Measurements from ENCODE around the gene SH2D5. TPM values are rescaled to one million over a fixed set of nuclear protein-coding genes. Genes with fewer than 3 reads are reported as not detected.

SH2D5 gene
- total RNA-seq, 1 donor from 2014 or later: not detected

GRCh38 chr1:20725189-20726117, 7.0 kb downstream of the SH2D5 start:
- H3K9me3 ChIP-seq: no peaks in the 10 kb centered on the region
- no peaks in the 10 kb centered on the region for H3K36me3 ChIP-seq
- no peaks in the 10 kb centered on the region for H3K4me1 ChIP-seq
- peak in 1 of 2 donors; percentile 82 for DNase-seq (ENCODE audit: extremely low spot score in 2 of 2)
- no peak overlapping the region for H3K4me3 ChIP-seq
- intact Hi-C loops (cut with DNase I): no loop called here
- H3K27ac ChIP-seq: no peak overlapping the region
- TF ChIP-seq POLR2A (IDR thresholded peaks at IDR 0.05): no peak
- no peak for TF ChIP-seq POLR2AphosphoS5 (IDR thresholded peaks at IDR 0.05; ENCODE audit: insufficient read depth in 1 of 2, low read depth in 1 of 2)
- no peak for TF ChIP-seq CTCF (IDR thresholded peaks at IDR 0.05)
- H3K27me3 ChIP-seq: no peaks in the 10 kb centered on the region

GRCh38 chr1:20724364-20725188, 7.9 kb downstream of the SH2D5 start:
- H3K4me3 ChIP-seq: no peak overlapping the region
- no peaks in the 10 kb centered on the region for H3K27me3 ChIP-seq
- DNase-seq (ENCODE audit: extremely low spot score in 2 of 2): peak in 1 of 2 donors; percentile 44
- TF ChIP-seq POLR2AphosphoS5 (IDR thresholded peaks at IDR 0.05; ENCODE audit: insufficient read depth in 1 of 2, low read depth in 1 of 2): no peak
- TF ChIP-seq POLR2A (IDR thresholded peaks at IDR 0.05): no peak
- no peak for TF ChIP-seq CTCF (IDR thresholded peaks at IDR 0.05)
- intact Hi-C loops (cut with DNase I): no loop called here
- no peaks in the 10 kb centered on the region for H3K4me1 ChIP-seq
- no peaks in the 10 kb centered on the region for H3K9me3 ChIP-seq
- no peak overlapping the region for H3K27ac ChIP-seq
- no peaks in the 10 kb centered on the region for H3K36me3 ChIP-seq

GRCh38 chr1:20723537-20724363, 8.8 kb downstream of the SH2D5 start:
- TF ChIP-seq CTCF (IDR thresholded peaks at IDR 0.05): no peak
- TF ChIP-seq POLR2AphosphoS5 (IDR thresholded peaks at IDR 0.05; ENCODE audit: insufficient read depth in 1 of 2, low read depth in 1 of 2): no peak
- Histone ChIP-seq H3K27me3 (no peaks in the 10 kb centered on the region), H3K4me1 (no peaks in the 10 kb centered on the region), H3K27ac (no peak overlapping the region), H3K9me3 (no peaks in the 10 kb centered on the region), H3K36me3 (no peaks in the 10 kb centered on the region), H3K4me3 (no peak overlapping the region)
- peak in 1 of 2 donors; percentile 71 for DNase-seq (ENCODE audit: extremely low spot score in 2 of 2)
- intact Hi-C loops (cut with DNase I): no loop called here

- Histone ChIP-seq H3K9me3 (no peaks in the 10 kb centered on the region), H3K4me3 (no peak overlapping the region), H3K27me3 (no peaks in the 10 kb centered on the region), H3K4me1 (no peaks in the 10 kb centered on the region), H3K27ac (no peak overlapping the region), H3K36me3 (no peaks in the 10 kb centered on the region)
- intact Hi-C loops (cut with DNase I): no loop called here
- TF ChIP-seq CTCF (IDR thresholded peaks at IDR 0.05): no peak
- no peak for TF ChIP-seq POLR2A (IDR thresholded peaks at IDR 0.05)
- no peak for TF ChIP-seq POLR2AphosphoS5 (IDR thresholded peaks at IDR 0.05; ENCODE audit: insufficient read depth in 1 of 2, low read depth in 1 of 2)
- no peak for DNase-seq (ENCODE audit: extremely low spot score in 2 of 2)
These were observed 9.4 kb downstream of the SH2D5 start for GRCh38 chr1:20723159-20723536.
